ENCODE data around the gene GPR146. TPM values are rescaled to one million over a fixed set of nuclear protein-coding genes. Genes with fewer than 3 reads are reported as not detected.

The GPR146 gene
- total and polyA plus RNA-seq, 9 of the 15 experiments (the other 6 are each of a cell fraction or from before 2014, with no cell fraction given) = 0.22 to 3.6 (median 0.64) TPM; not detected in 2

DNA sequence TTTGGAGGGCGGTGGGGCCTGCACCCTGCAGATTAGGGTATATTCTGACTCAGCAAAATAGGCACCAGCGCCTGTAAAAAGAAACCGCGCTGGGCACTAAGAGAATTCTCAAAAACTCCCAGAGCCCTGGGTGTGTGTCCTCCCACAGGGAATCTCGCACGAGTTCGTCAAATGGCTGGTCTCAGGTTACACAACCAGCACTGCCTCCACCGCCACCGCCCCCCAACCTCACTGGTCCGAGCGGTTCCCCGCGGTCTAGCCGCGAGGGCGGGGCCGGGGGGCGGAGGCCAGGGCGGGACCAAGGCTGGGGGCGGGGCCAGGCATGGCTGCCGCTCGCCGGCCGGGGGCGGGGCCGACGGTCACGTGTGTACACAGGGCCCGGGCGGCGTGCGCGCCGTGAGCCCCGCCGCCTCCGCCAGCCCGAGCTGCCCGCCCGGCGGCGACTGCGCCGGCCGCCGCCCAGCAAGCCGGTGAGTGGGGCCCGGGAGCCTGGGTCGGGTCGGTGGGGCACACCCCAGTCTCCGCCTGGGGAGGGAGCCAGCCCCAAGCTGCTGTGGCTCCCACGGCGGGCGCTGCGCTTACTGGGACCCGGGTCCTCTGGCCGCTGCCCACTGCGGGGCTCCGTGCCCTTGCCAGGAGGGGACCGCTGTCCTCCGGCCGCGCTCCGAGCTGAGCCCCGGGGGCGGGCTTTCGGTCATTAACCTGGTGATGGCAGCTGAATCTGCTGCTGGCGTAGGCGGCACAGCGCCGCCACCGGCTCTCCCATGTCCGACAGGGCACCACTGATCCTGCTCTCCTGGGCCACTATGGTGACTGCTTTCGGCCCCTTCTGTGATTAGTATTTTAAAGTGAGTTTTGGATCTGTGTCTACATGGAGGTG, at the start of gene GPR146 (continued):
- TF ChIP-seq, protein P1, sequence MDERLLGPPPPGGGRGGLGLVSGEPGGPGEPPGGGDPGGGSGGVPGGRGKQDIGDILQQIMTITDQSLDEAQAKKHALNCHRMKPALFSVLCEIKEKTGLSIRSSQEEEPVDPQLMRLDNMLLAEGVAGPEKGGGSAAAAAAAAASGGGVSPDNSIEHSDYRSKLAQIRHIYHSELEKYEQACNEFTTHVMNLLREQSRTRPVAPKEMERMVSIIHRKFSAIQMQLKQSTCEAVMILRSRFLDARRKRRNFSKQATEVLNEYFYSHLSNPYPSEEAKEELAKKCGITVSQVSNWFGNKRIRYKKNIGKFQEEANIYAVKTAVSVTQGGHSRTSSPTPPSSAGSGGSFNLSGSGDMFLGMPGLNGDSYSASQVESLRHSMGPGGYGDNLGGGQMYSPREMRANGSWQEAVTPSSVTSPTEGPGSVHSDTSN (CRISPR knock-in tag; IDR thresholded peaks at IDR 0.05; ENCODE audit: low read depth) = no peak
- TF ChIP-seq, protein P1 (tag; conservative IDR thresholded peaks at IDR 0.05; ENCODE audit: low read depth) = no peak
- TF ChIP-seq DLX4 (CRISPR knock-in tag; IDR thresholded peaks at IDR 0.05) (no peak), ZNF318 (IDR thresholded peaks at IDR 0.05; ENCODE audit: borderline replicate concordance in 1 of 2, low read depth in 1 of 2) (no peak), HNRNPL (IDR thresholded peaks at IDR 0.05; ENCODE audit: low read depth, low read length) (peak; percentile 79; the same call in 1 of the 2 replicates), ARNT (IDR thresholded peaks at IDR 0.05) (0 out of 4 replicates have a peak, but pooled peaks of 1 of the 2 experiments have one; percentile 2), CREBBP (IDR thresholded peaks at IDR 0.05; ENCODE audit: low read depth, low read length) (no peak)
- TF ChIP-seq, protein P2, sequence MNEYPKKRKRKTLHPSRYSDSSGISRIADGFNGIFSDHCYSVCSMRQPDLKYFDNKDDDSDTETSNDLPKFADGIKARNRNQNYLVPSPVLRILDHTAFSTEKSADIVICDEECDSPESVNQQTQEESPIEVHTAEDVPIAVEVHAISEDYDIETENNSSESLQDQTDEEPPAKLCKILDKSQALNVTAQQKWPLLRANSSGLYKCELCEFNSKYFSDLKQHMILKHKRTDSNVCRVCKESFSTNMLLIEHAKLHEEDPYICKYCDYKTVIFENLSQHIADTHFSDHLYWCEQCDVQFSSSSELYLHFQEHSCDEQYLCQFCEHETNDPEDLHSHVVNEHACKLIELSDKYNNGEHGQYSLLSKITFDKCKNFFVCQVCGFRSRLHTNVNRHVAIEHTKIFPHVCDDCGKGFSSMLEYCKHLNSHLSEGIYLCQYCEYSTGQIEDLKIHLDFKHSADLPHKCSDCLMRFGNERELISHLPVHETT (CRISPR knock-in tag; conservative IDR thresholded peaks at IDR 0.05 in 1 of 2, IDR thresholded peaks at IDR 0.05 in 1 of 2) = peak in 1 of 2 experiments; percentile 23; a peak in 1 of 4 replicates
- TF ChIP-seq, protein P3, sequence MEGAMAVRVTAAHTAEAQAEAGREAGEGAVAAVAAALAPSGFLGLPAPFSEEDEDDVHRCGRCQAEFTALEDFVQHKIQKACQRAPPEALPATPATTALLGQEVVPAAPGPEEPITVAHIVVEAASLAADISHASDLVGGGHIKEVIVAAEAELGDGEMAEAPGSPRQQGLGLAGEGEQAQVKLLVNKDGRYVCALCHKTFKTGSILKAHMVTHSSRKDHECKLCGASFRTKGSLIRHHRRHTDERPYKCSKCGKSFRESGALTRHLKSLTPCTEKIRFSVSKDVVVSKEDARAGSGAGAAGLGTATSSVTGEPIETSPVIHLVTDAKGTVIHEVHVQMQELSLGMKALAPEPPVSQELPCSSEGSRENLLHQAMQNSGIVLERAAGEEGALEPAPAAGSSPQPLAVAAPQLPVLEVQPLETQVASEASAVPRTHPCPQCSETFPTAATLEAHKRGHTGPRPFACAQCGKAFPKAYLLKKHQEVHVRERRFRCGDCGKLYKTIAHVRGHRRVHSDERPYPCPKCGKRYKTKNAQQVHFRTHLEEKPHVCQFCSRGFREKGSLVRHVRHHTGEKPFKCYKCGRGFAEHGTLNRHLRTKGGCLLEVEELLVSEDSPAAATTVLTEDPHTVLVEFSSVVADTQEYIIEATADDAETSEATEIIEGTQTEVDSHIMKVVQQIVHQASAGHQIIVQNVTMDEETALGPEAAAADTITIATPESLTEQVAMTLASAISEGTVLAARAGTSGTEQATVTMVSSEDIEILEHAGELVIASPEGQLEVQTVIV (CRISPR knock-in tag; IDR thresholded peaks at IDR 0.05; ENCODE audit: borderline replicate concordance) = no peak
